ENCODE measurements around the gene B3GNT7.

Gene B3GNT7

GRCh38 chr2:231431606-231432005 is 36.1 kb downstream of the B3GNT7 start:
- no peak for DNase-seq

- DNase-seq: no peak
Measured at GRCh38 chr2:231433990-231434389, 38.5 kb downstream of the B3GNT7 start.

GRCh38 chr2:231436957-231437356 is 41.4 kb downstream of the B3GNT7 start:
- DNase-seq: no peak

- DNase-seq: no peak
Measured at GRCh38 chr2:231449503-231450054, 54.1 kb downstream of the B3GNT7 start.

GRCh38 chr2:231450548-231450989 is 55.1 kb downstream of the B3GNT7 start:
- no peak for DNase-seq

Data from NCI-H2081 (cell line).